Osteoblast (primary cell): ENCODE data around the gene CNGA3. TPM values are rescaled to one million over a fixed set of nuclear protein-coding genes. Genes with fewer than 3 reads are reported as not detected.

Source experiments
- DNase-seq: peaks from one replicate; pipeline ENCODE4 v3.0.0; 2011; ENCODE audit warnings: low spot score, mixed read lengths; ENCODE audit not compliant: insufficient read length; ENCODE audit errors: missing footprints
- H2AFZ ChIP-seq: 2 replicates; pipeline ENCODE4 v1.6.0; 2011; ENCODE audit warnings: mild to moderate bottlenecking, low read length
- H3K27ac ChIP-seq: 2 replicates; pipeline ENCODE4 v1.5.1; 2011; ENCODE audit warnings: mild to moderate bottlenecking, low read depth, low read length, moderate library complexity
- H3K27me3 ChIP-seq: 2 replicates; pipeline ENCODE4 v1.6.0; 2012; ENCODE audit warnings: mild to moderate bottlenecking, control low read depth, inconsistent platforms, low read length, moderate library complexity; ENCODE audit not compliant: insufficient read depth
- H3K36me3 ChIP-seq: 2 replicates; pipeline ENCODE4 v1.5.1; 2011; ENCODE audit warnings: mild to moderate bottlenecking, low read length, control low read depth, moderate library complexity; ENCODE audit not compliant: insufficient read depth
- H3K4me1 ChIP-seq: 2 replicates; pipeline ENCODE4 v1.5.1; 2011; ENCODE audit warnings: mild to moderate bottlenecking, low read length, control low read depth, moderate library complexity; ENCODE audit not compliant: insufficient read depth
- H3K4me2 ChIP-seq: 2 replicates; pipeline ENCODE4 v1.6.0; 2011; ENCODE audit warnings: mild to moderate bottlenecking, low read length; ENCODE audit not compliant: insufficient read depth
- H3K4me3 ChIP-seq: fragments of 200-600 bp; sonication (generic); 3 replicates; pipeline ENCODE4 v1.5.1; 2012; ENCODE audit warnings: mild to moderate bottlenecking, low read length, inconsistent platforms; ENCODE audit not compliant: insufficient read depth
- H3K79me2 ChIP-seq: 2 replicates; pipeline ENCODE4 v1.6.0; 2012; ENCODE audit warnings: mild to moderate bottlenecking, low read length, control low read depth, inconsistent platforms; ENCODE audit not compliant: insufficient read depth
- H3K9me3 ChIP-seq: 2 replicates; pipeline ENCODE4 v1.5.1; 2011; ENCODE audit warnings: low read depth, low read length, control low read depth
- H4K20me1 ChIP-seq: 2 replicates; pipeline ENCODE4 v1.6.0; 2012; ENCODE audit warnings: mild to moderate bottlenecking, low read length, control low read depth; ENCODE audit not compliant: insufficient read depth
- CTCF ChIP-seq: IDR thresholded peaks from 2 replicates; pipeline ENCODE4 v1.5.1; 2011; ENCODE audit warnings: mild to moderate bottlenecking, low read depth, low read length, moderate library complexity; ENCODE audit errors: extremely low read depth
- total RNA-seq: library from RNA; depleted of rRNA; stranded (reverse); fragments of >200 nt; gene quantifications from 2 replicates; pipeline ENCODE4 v1.2.3, GENCODE V29; 2012

CNGA3 gene
- total RNA-seq, 1 donor, result 0.36 TPM

DNA sequence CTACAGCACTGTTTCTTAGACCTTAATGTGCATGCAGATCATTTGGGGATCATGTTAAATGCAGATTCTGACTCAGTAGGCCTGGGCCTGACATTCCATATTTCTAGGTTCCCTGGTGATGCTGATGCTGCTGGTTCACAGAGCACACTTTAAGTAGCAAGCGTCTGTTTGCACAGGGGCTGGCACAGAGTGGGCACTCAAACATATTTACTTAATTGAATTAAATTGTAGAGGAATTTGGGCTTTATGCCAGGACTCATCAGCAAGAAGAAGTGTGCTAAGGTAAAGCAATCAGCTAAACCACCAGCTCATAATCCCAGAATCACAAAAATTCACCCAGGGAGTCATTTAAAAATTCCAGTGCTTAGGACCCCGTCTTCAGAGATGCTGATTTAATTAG, 73.3 kb downstream of the CNGA3 start:
- Histone ChIP-seq H3K9me3 (no peaks in the 10 kb centered on the region), H3K27me3 (no peaks in the 10 kb centered on the region), H3K4me2 (no peak overlapping the region), H4K20me1 (no peaks in the 10 kb centered on the region), H3K79me2 (no peaks in the 10 kb centered on the region), H3K4me3 (no peak overlapping the region), H2AFZ (no peak overlapping the region), H3K36me3 (no peaks in the 10 kb centered on the region), H3K27ac (no peak overlapping the region), H3K4me1 (no peaks in the 10 kb centered on the region)
- no peak for DNase-seq
- no peak for TF ChIP-seq CTCF

DNA sequence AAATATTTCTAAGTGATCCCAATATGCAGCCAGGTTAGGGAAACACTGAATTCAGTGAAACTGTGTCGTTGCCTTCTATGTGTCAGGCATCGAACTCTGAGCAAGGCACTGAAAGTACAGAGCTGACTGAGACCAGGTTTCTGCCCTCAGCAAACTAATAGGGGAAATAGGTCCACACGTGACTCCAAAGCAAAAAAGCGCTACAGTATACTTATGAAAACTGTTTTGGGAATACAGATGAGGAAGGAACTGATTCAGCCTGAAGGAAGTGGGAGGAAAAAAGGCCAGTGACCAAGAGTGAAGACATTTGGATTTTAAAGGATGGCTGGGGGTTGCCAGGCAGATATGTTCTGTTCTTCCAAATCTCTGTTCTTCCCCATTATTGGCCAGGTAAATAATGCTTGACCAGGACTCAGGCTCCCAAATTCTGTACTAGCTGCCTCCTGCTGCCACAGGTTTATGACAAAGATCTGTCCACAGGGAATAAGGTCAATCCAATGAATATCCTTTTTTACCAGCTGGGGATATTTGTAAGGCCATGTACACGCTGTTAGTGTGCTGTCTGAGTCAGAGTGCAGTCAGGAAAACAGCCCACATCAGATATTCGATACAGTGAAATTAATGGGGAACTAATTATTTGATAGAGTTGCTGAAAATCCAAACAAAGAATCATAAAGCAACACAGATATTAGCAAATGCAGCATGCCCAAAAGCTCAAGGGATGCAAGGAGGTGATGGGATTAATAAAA, 73.9 kb downstream of the CNGA3 start:
- Histone ChIP-seq H3K4me3 (no peak overlapping the region), H4K20me1 (no peaks in the 10 kb centered on the region), H2AFZ (no peak overlapping the region), H3K36me3 (no peaks in the 10 kb centered on the region), H3K27ac (no peak overlapping the region), H3K9me3 (no peaks in the 10 kb centered on the region), H3K79me2 (no peaks in the 10 kb centered on the region), H3K4me2 (no peak overlapping the region), H3K27me3 (no peaks in the 10 kb centered on the region), H3K4me1 (no peaks in the 10 kb centered on the region)
- TF ChIP-seq CTCF, result no peak
- no peak for DNase-seq

DNA sequence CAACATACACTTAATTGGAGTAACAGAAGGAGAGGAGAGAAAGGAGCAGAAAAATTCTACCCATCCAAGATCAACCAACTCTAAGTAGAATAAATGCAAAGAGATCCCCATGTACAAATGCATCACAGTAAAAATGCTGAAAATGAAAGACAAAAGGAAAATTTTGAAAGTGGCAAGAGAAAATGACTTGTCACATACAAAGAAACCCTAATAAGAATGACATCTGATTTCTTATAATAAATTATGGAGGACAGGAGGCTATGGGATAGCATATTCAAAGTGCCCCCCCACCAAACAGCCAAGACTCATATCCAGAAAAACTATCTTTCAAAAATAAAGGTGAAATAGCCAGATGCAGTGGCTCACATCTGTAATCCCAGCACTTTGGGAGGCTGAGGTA, 76.2 kb downstream of the CNGA3 start:
- TF ChIP-seq CTCF, result no peak
- no peaks in the 10 kb centered on the region for H4K20me1 ChIP-seq
- H3K4me1 ChIP-seq, result no peaks in the 10 kb centered on the region
- no peaks in the 10 kb centered on the region for H3K79me2 ChIP-seq
- H3K9me3 ChIP-seq, result no peaks in the 10 kb centered on the region
- no peaks in the 10 kb centered on the region for H3K36me3 ChIP-seq
- H2AFZ ChIP-seq, result no peak overlapping the region
- DNase-seq, result no peak
- no peak overlapping the region for H3K4me3 ChIP-seq
- no peak overlapping the region for H3K27ac ChIP-seq
- H3K27me3 ChIP-seq, result peaks cover 5% of the 10 kb centered on the region
- H3K4me2 ChIP-seq, result no peak overlapping the region

DNA sequence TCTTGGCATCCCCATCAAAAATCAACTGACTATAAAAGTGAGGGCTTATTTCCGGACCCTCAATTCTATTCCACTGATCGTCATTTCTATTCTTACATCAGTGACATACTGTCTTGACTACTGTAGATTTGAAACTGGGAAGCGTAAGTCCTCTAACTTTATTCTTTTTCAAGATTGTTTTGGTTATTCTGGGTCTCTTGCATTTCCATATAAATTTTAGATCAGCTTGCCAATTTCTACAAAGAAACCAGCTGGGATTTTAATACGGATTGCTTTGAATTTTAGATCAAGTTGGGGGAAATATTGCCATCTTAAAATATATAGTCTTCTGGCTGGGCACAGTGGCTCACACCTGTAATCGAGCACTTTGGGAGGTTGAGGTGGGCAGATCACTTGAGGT, 80.5 kb downstream of the CNGA3 start:
- no peak for TF ChIP-seq CTCF
- DNase-seq, result no peak
- Histone ChIP-seq H4K20me1 (no peaks in the 10 kb centered on the region), H3K4me3 (no peak overlapping the region), H3K4me2 (no peak overlapping the region), H3K9me3 (no peaks in the 10 kb centered on the region), H2AFZ (no peak overlapping the region), H3K36me3 (no peaks in the 10 kb centered on the region), H3K4me1 (no peaks in the 10 kb centered on the region), H3K79me2 (no peaks in the 10 kb centered on the region), H3K27ac (no peak overlapping the region), H3K27me3 (peaks cover 15% of the 10 kb centered on the region)
